ENCODE results near the gene CDH3.

CDH3 gene

DNA sequence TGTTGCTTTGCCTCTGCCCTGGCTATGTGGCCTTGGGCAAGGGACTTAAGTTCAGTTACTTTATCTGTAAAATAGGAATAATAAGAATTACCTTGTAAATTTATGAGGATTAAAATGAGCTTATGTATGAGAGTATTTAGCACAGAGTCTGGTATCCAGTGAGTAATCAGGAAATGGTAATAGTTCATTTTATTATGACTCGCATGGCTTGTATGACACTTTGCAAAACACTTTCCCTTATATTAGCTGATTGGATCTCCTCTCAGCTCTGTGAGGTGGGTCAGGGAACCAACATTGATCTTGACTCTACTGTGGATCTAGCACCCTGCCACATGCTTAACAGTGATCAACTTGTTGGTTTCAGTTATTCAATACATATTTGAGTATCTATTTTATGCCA, 8.3 kb upstream of the CDH3 start:
- no peak for DNase-seq (ENCODE audit: low spot score)
- TF ChIP-seq CTCF (IDR thresholded peaks at IDR 0.05; ENCODE audit: extremely low read depth, insufficient read depth, missing control alignments): no peak

DNA sequence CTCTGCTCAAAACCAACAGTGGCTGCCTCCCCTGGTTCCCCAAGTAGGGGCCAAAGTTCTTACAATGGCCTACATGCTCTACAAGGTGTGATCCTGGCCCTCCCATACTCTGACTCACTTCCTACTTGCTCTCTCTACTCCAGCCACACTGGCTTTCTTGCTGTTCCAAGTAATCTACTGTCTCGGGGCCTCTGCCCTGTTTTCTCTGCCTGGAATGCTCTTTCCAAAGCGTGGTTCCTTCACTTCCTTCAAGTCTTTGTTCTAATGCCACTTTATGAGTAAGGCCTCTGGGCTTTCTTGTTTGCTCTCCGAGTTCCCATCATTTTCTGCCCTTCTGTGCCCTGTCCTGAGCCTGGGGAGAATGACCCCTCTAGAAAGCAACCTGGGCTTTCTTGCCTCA, 4.1 kb upstream of the CDH3 start:
- in situ Hi-C loops (cut with MboI; ENCODE audit: low pct_unique_long_range_greater_than_20kb, low sequenced_read_pairs, unreplicated experiment): no loop called here
- no peak for DNase-seq (ENCODE audit: low spot score)

More for the DNA sequence above, 8.3 kb upstream of the CDH3 start:
- in situ Hi-C loops (cut with MboI; ENCODE audit: low pct_unique_long_range_greater_than_20kb, low sequenced_read_pairs, unreplicated experiment): no loop called here

DNA sequence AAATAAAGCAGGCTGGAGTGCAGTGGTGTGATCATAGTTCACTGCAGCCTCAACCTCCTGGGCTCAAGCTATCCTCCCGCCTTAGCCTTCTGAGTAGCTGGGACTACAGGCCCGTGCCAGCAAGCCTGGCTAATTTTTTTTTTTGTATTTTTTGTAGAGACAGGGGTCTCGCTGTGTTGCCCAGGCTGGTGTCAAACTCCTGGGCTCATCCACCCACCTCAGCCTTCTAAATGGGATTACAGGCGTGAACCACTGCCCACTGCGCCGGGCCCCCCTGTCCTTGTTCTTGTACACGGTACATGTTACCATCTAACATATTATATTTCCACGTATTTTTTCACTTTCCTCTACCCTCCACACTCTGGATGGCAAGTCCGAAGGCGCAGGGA, 3.1 kb upstream of the CDH3 start:
- no peak for DNase-seq (ENCODE audit: low spot score)
- TF ChIP-seq CTCF (IDR thresholded peaks at IDR 0.05; ENCODE audit: extremely low read depth, insufficient read depth, missing control alignments): no peak
- in situ Hi-C loops (cut with MboI; ENCODE audit: low pct_unique_long_range_greater_than_20kb, low sequenced_read_pairs, unreplicated experiment): no loop called here

More for the DNA sequence above, 4.1 kb upstream of the CDH3 start:
- TF ChIP-seq CTCF (IDR thresholded peaks at IDR 0.05; ENCODE audit: extremely low read depth, insufficient read depth, missing control alignments): no peak

DNA sequence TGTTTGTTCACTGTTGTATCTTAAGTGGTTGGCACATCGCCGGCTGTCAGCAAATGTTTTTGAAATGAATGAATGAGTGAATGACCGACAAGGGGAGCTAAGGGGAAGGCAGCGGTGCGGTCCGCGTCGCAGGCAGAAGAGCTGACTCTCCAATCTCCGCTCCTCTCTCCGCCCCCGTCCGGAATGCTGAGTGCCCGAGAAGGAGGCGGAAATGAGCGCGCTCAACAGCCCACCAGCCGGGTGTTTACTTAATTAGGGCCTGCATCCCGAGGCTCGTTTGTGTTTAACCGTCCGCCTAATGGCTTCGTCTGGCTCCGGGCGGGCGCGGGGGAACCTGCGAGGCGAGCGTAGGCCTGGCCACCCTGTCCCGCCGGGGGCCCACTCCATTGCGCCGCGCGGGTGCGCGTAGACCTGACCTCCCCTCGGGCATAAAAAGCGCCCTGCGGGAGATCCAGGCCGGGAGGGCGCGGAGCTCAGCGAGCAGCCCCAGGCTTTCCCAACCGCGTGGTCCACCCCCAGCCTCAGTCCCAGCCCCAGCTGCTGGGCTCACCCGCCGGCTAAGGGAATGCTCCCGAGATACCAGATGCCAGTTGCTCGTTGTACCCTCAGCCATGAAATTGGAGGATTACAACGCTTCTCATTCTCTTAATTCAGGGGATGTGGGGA, 2.5 kb upstream of the CDH3 start:
- no peak for DNase-seq (ENCODE audit: low spot score)
- in situ Hi-C loops (cut with MboI; ENCODE audit: low pct_unique_long_range_greater_than_20kb, low sequenced_read_pairs, unreplicated experiment): no loop called here
- no peak for TF ChIP-seq CTCF (IDR thresholded peaks at IDR 0.05; ENCODE audit: extremely low read depth, insufficient read depth, missing control alignments)

GRCh38 chr16:68643227-68643626, 1.9 kb upstream of the CDH3 start:
- no peak for DNase-seq (ENCODE audit: low spot score)
- in situ Hi-C loops (cut with MboI; ENCODE audit: low pct_unique_long_range_greater_than_20kb, low sequenced_read_pairs, unreplicated experiment): no loop called here
- TF ChIP-seq CTCF (IDR thresholded peaks at IDR 0.05; ENCODE audit: extremely low read depth, insufficient read depth, missing control alignments): no peak

GRCh38 chr16:68643847-68644246, 1.3 kb upstream of the CDH3 start:
- no peak for TF ChIP-seq CTCF (IDR thresholded peaks at IDR 0.05; ENCODE audit: extremely low read depth, insufficient read depth, missing control alignments)
- no peak for DNase-seq (ENCODE audit: low spot score)

More at GRCh38 chr16:68643847-68644246, 1.3 kb upstream of the CDH3 start:
- in situ Hi-C loops (cut with MboI; ENCODE audit: low pct_unique_long_range_greater_than_20kb, low sequenced_read_pairs, unreplicated experiment): no loop called here
